ENCODE data around the gene IFNA1.
A peak's percentile ranks its signal among the peaks of the same experiment; 100 is the strongest.

IFNA1 gene

GRCh38 chr9:21450733-21451394 is 10.6 kb downstream of the IFNA1 start:
- no peak for DNase-seq

- no peak for DNase-seq
These were observed 12.4 kb downstream of the IFNA1 start for GRCh38 chr9:21452681-21453080.

GRCh38 chr9:21454149-21454548 is 13.9 kb downstream of the IFNA1 start:
- no peak for DNase-seq

- DNase-seq: no peak
These were observed 15.1 kb downstream of the IFNA1 start for GRCh38 chr9:21455320-21455719.

- no peak for DNase-seq
These were observed 21.1 kb downstream of the IFNA1 start for GRCh38 chr9:21461377-21461776.

- no peak for DNase-seq
These were observed 24.9 kb downstream of the IFNA1 start for GRCh38 chr9:21465138-21465537.

- DNase-seq: peak; percentile 7
These were observed 25.8 kb downstream of the IFNA1 start for GRCh38 chr9:21465859-21466518.

- DNase-seq: no peak
These were observed 29.9 kb downstream of the IFNA1 start for GRCh38 chr9:21470126-21470525.

- no peak for DNase-seq
These were observed 33.0 kb downstream of the IFNA1 start for GRCh38 chr9:21473236-21473635.

GRCh38 chr9:21477466-21477865 is 37.2 kb downstream of the IFNA1 start:
- DNase-seq: no peak

GRCh38 chr9:21479152-21479702 is 39.0 kb downstream of the IFNA1 start:
- no peak for DNase-seq

- no peak for DNase-seq
These were observed 41.3 kb downstream of the IFNA1 start for GRCh38 chr9:21481470-21482056.

GRCh38 chr9:21482213-21482612 is 42.0 kb downstream of the IFNA1 start, which contains the start of gene IFNE:
IFNE (minus strand) TSS chr9:21482313; CDS start chr9:21481694, 619 bp downstream.
- DNase-seq: no peak

All from NCI-H1105 (cell line).